ENCODE measurements around the gene TSNAXIP1. TPM values are rescaled to one million over a fixed set of nuclear protein-coding genes. Genes with fewer than 3 reads are reported as not detected.
A peak's percentile ranks its signal among the peaks of the same experiment; 100 is the strongest.

Gene TSNAXIP1
- polyA plus RNA-seq, 4 donors, result 0.72 to 0.80 TPM; not detected in 2

DNA sequence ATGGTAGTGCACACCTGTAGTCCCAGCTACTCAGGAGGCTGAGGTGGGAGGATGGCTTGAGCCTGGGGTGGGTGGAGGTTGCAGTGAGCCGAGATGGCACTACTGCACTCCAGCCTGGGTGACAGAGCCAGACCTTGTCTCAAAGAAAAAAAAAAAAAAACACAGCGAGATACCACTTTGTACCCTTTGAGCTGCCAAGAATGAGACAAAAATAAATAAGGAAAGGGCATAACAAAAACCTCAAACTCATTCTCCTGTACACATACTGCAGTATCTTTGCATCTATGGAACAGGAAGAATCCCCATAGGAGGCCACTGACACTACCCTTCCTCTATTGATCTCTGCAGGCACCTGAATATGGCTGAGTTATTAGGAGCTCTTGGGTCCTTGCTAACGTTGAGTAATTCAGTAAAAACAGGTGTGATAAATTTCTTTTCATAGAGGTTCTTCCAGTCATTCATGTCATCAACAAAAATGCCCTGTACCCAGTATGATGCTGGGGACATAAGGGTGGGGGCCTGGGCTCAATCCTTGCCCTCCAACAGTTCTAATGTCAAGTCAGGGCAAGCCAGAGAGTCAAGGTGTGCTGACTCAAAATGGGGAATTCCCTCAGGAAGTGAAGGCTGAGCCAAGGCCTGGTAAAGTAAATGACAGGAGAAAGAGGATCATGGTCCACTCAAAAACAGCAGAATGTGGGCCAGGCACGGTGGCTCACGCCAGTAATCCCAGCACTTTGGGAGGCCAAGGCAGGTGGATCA lies 27.3 kb upstream of the TSNAXIP1 start:
- no peaks in the 10 kb centered on the region for H3K27me3 ChIP-seq (ENCODE audit: control insufficient read depth in 3 of 3, insufficient read depth in 3 of 3, low read length in 3 of 3)
- peaks cover 0 to 6% of the 10 kb centered on the region in 2 donors for H3K9me3 ChIP-seq (ENCODE audit: control insufficient read depth in 2 of 2, insufficient read depth in 1 of 2, low read depth in 1 of 2, low read length in 1 of 2)
- FAIRE-seq (no peak), DNase-seq (no peak)
- no peak overlapping the region for H3K27ac ChIP-seq (ENCODE audit: low read depth in 1 of 3, low read length in 2 of 3)
- peaks cover 0 to 26% (median 0%) of the 10 kb centered on the region in 3 donors for H3K36me3 ChIP-seq (ENCODE audit: control insufficient read depth in 3 of 3, insufficient read depth in 2 of 3, low read depth in 1 of 3, low read length in 3 of 3)
- no peak overlapping the region for H3K4me3 ChIP-seq (ENCODE audit: low read depth in 1 of 3, low read length in 3 of 3)
- H3K4me1 ChIP-seq (ENCODE audit: control insufficient read depth in 3 of 3, insufficient read depth in 2 of 3, low read depth in 1 of 3, low read length in 2 of 3), result peaks cover 0 to 3% (median 0%) of the 10 kb centered on the region in 3 donors
- WGBS, 3 donors, result 48 to 69% (median 55%) methylated on average over 5 of the region's 5 CpGs

- Histone ChIP-seq H3K4me3 (ENCODE audit: low read depth in 1 of 3, low read length in 3 of 3) (no peak overlapping the region), H3K27me3 (ENCODE audit: control insufficient read depth in 3 of 3, insufficient read depth in 3 of 3, low read length in 3 of 3) (no peaks in the 10 kb centered on the region), H3K4me1 (ENCODE audit: control insufficient read depth in 3 of 3, insufficient read depth in 2 of 3, low read depth in 1 of 3, low read length in 2 of 3) (peaks cover 0 to 3% (median 0%) of the 10 kb centered on the region in 3 donors), H3K9me3 (ENCODE audit: control insufficient read depth in 2 of 2, insufficient read depth in 1 of 2, low read depth in 1 of 2, low read length in 1 of 2) (peaks cover 0 to 3% of the 10 kb centered on the region in 2 donors), H3K27ac (ENCODE audit: low read depth in 1 of 3, low read length in 2 of 3) (peak overlapping the region in 1 of 3 donors; percentile 6), H3K36me3 (ENCODE audit: control insufficient read depth in 3 of 3, insufficient read depth in 2 of 3, low read depth in 1 of 3, low read length in 3 of 3) (peaks cover 0 to 25% (median 0%) of the 10 kb centered on the region in 3 donors)
- DNase-seq (no peak), FAIRE-seq (no peak)
- 73 to 80% (median 75%) methylated on average over 7 of the region's 7 CpGs for WGBS, 3 donors
Observed at GRCh38 chr16:67780847-67781564, 25.7 kb upstream of the TSNAXIP1 start.

- peaks cover 0 to 3% (median 0%) of the 10 kb centered on the region in 3 donors for H3K4me1 ChIP-seq (ENCODE audit: control insufficient read depth in 3 of 3, insufficient read depth in 2 of 3, low read depth in 1 of 3, low read length in 2 of 3)
- H3K4me3 ChIP-seq (ENCODE audit: low read depth in 1 of 3, low read length in 3 of 3), result no peak overlapping the region
- peak overlapping the region in 1 of 3 donors; percentile 6 for H3K27ac ChIP-seq (ENCODE audit: low read depth in 1 of 3, low read length in 2 of 3)
- peaks cover 0 to 25% (median 0%) of the 10 kb centered on the region in 3 donors for H3K36me3 ChIP-seq (ENCODE audit: control insufficient read depth in 3 of 3, insufficient read depth in 2 of 3, low read depth in 1 of 3, low read length in 3 of 3)
- DNase-seq (no peak), FAIRE-seq (no peak)
- H3K9me3 ChIP-seq (ENCODE audit: control insufficient read depth in 2 of 2, insufficient read depth in 1 of 2, low read depth in 1 of 2, low read length in 1 of 2), result peaks cover 0 to 3% of the 10 kb centered on the region in 2 donors
- no peaks in the 10 kb centered on the region for H3K27me3 ChIP-seq (ENCODE audit: control insufficient read depth in 3 of 3, insufficient read depth in 3 of 3, low read length in 3 of 3)
- WGBS, 3 donors, result 60 to 77% (median 68%) methylated on average over 5 of the region's 5 CpGs
Observed at GRCh38 chr16:67781565-67781921, 25.1 kb upstream of the TSNAXIP1 start.

DNA sequence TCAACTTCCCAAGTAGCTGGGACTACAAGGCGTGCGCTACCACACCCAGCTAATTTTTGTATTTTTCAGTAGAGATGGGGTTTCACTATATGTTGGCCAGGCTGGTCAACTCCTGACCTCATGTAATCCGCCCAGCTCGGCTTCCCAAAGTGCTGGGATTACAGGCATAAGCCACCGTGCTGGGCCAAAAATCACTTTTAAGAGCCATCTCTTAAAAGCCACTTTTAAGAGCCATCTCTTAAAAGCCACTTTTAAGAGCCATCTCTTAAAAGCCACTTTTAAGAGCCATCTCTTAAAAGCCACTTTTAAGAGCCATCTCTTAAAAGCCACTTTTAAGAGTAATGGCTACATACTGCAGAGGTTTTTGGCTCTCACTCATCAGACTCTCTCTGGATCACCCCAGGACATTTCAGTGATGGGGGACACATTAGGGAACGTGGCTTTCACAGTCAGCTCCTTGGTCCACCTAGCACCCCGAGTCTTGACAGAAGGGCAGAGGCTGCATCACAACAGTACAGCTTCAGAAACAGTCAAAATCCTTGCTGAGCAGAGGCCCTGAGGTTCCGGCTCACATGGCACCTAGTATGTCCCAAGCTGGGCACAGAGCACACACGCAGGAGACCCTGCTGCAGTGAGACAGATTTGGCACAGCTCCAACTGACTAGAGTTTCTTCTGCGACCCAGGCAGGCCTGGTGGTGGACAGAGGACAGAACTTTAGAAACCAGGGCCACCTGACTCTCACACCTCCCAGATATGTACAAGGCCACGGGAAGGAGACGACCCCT lies 23.9 kb upstream of the TSNAXIP1 start:
- Histone ChIP-seq H3K4me3 (ENCODE audit: low read depth in 1 of 3, low read length in 3 of 3) (no peak overlapping the region), H3K27me3 (ENCODE audit: control insufficient read depth in 3 of 3, insufficient read depth in 3 of 3, low read length in 3 of 3) (no peaks in the 10 kb centered on the region), H3K9me3 (ENCODE audit: control insufficient read depth in 2 of 2, insufficient read depth in 1 of 2, low read depth in 1 of 2, low read length in 1 of 2) (peaks cover 0 to 3% of the 10 kb centered on the region in 2 donors), H3K27ac (ENCODE audit: low read depth in 1 of 3, low read length in 2 of 3) (no peak overlapping the region), H3K36me3 (ENCODE audit: control insufficient read depth in 3 of 3, insufficient read depth in 2 of 3, low read depth in 1 of 3, low read length in 3 of 3) (peaks cover 0 to 25% (median 0%) of the 10 kb centered on the region in 3 donors), H3K4me1 (ENCODE audit: control insufficient read depth in 3 of 3, insufficient read depth in 2 of 3, low read depth in 1 of 3, low read length in 2 of 3) (peaks cover 0 to 3% (median 0%) of the 10 kb centered on the region in 3 donors)
- FAIRE-seq, result no peak
- no peak for DNase-seq
- WGBS, 3 donors, result 90 to 94% (median 93%) methylated on average over 12 of the region's 12 CpGs

DNA sequence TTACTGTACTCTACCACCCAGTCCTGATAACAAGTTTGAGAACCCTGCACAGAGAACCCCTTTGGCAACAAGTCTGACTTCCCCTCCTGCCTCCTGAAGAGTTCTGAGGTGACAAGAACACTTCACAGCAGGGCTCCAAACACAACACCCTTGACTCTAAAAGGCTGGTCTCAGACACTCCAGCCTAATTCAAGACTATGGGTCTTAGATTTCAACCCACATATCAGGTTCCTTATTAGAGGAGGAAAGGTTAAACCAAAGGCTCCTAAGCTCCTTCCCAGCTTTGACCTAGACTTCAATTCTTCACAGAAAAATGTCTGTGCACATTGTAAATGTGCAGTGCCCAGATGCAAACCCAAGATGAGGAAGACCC lies 23.4 kb upstream of the TSNAXIP1 start:
- FAIRE-seq, result no peak

DNA sequence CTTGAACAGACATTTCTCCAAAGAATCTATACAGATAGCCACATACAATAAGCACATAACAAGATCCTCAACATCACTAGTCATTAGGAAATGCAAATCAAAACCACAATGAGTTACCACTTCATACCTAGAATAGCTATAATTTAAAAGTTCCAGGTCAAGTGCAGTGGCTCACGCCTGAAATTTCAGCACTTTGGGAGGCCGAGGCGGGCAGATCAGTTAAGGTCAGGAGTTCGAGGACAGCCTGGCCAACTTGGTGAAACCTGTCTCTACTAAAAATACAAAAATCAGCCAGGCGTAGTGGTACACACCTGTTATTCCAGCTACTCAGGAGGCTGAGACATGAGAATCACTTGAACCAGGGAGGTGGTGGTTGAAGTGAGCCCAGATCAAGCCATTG lies 20.2 kb upstream of the TSNAXIP1 start:
- H3K36me3 ChIP-seq (ENCODE audit: control insufficient read depth in 3 of 3, insufficient read depth in 2 of 3, low read depth in 1 of 3, low read length in 3 of 3), result peaks cover 0 to 14% (median 0%) of the 10 kb centered on the region in 3 donors
- 89 to 95% (median 94%) methylated on average over 5 of the region's 5 CpGs for WGBS, 3 donors
- no peak overlapping the region for H3K27ac ChIP-seq (ENCODE audit: low read depth in 1 of 3, low read length in 2 of 3)
- peaks cover 0 to 3% of the 10 kb centered on the region in 2 donors for H3K9me3 ChIP-seq (ENCODE audit: control insufficient read depth in 2 of 2, insufficient read depth in 1 of 2, low read depth in 1 of 2, low read length in 1 of 2)
- no peak overlapping the region for H3K4me3 ChIP-seq (ENCODE audit: low read depth in 1 of 3, low read length in 3 of 3)
- FAIRE-seq, result no peak
- no peak for DNase-seq
- H3K27me3 ChIP-seq (ENCODE audit: control insufficient read depth in 3 of 3, insufficient read depth in 3 of 3, low read length in 3 of 3), result no peaks in the 10 kb centered on the region
- no peaks in the 10 kb centered on the region for H3K4me1 ChIP-seq (ENCODE audit: control insufficient read depth in 3 of 3, insufficient read depth in 2 of 3, low read depth in 1 of 3, low read length in 2 of 3)

More for the DNA sequence above, 23.4 kb upstream of the TSNAXIP1 start:
- Histone ChIP-seq H3K27ac (ENCODE audit: low read depth in 1 of 3, low read length in 2 of 3) (no peak overlapping the region), H3K36me3 (ENCODE audit: control insufficient read depth in 3 of 3, insufficient read depth in 2 of 3, low read depth in 1 of 3, low read length in 3 of 3) (peaks cover 0 to 22% (median 0%) of the 10 kb centered on the region in 3 donors), H3K27me3 (ENCODE audit: control insufficient read depth in 3 of 3, insufficient read depth in 3 of 3, low read length in 3 of 3) (no peaks in the 10 kb centered on the region), H3K4me1 (ENCODE audit: control insufficient read depth in 3 of 3, insufficient read depth in 2 of 3, low read depth in 1 of 3, low read length in 2 of 3) (peaks cover 0 to 3% (median 0%) of the 10 kb centered on the region in 3 donors), H3K4me3 (ENCODE audit: low read depth in 1 of 3, low read length in 3 of 3) (no peak overlapping the region), H3K9me3 (ENCODE audit: control insufficient read depth in 2 of 2, insufficient read depth in 1 of 2, low read depth in 1 of 2, low read length in 1 of 2) (peaks cover 0 to 3% of the 10 kb centered on the region in 2 donors)
- no peak for DNase-seq

- Histone ChIP-seq H3K27ac (ENCODE audit: low read depth in 1 of 3, low read length in 2 of 3) (no peak overlapping the region), H3K4me1 (ENCODE audit: control insufficient read depth in 3 of 3, insufficient read depth in 2 of 3, low read depth in 1 of 3, low read length in 2 of 3) (no peaks in the 10 kb centered on the region), H3K4me3 (ENCODE audit: low read depth in 1 of 3, low read length in 3 of 3) (no peak overlapping the region), H3K9me3 (ENCODE audit: control insufficient read depth in 2 of 2, insufficient read depth in 1 of 2, low read depth in 1 of 2, low read length in 1 of 2) (no peaks in the 10 kb centered on the region), H3K27me3 (ENCODE audit: control insufficient read depth in 3 of 3, insufficient read depth in 3 of 3, low read length in 3 of 3) (no peaks in the 10 kb centered on the region), H3K36me3 (ENCODE audit: control insufficient read depth in 3 of 3, insufficient read depth in 2 of 3, low read depth in 1 of 3, low read length in 3 of 3) (peaks cover 0 to 6% (median 0%) of the 10 kb centered on the region in 3 donors)
- DNase-seq (no peak), FAIRE-seq (no peak)
Observed at GRCh38 chr16:67790071-67790470, 16.6 kb upstream of the TSNAXIP1 start.

GRCh38 chr16:67796099-67796718 lies 10.5 kb upstream of the TSNAXIP1 start:
- Histone ChIP-seq H3K27ac (ENCODE audit: low read depth in 1 of 3, low read length in 2 of 3) (no peak overlapping the region), H3K4me1 (ENCODE audit: control insufficient read depth in 3 of 3, insufficient read depth in 2 of 3, low read depth in 1 of 3, low read length in 2 of 3) (no peaks in the 10 kb centered on the region), H3K4me3 (ENCODE audit: low read depth in 1 of 3, low read length in 3 of 3) (no peak overlapping the region), H3K36me3 (ENCODE audit: control insufficient read depth in 3 of 3, insufficient read depth in 2 of 3, low read depth in 1 of 3, low read length in 3 of 3) (peaks cover 2 to 39% (median 2%) of the 10 kb centered on the region in 3 donors), H3K9me3 (ENCODE audit: control insufficient read depth in 2 of 2, insufficient read depth in 1 of 2, low read depth in 1 of 2, low read length in 1 of 2) (no peaks in the 10 kb centered on the region), H3K27me3 (ENCODE audit: control insufficient read depth in 3 of 3, insufficient read depth in 3 of 3, low read length in 3 of 3) (no peaks in the 10 kb centered on the region)
- FAIRE-seq (no peak), DNase-seq (no peak)
- 96 to 100% (median 98%) methylated on average over 5 of the region's 5 CpGs for WGBS, 3 donors

Data from small intestine (tissue), 7 donors.